ENCODE measurements around the gene CENPB. TPM values are rescaled to one million over a fixed set of nuclear protein-coding genes. Genes with fewer than 3 reads are reported as not detected.

The CENPB gene
- polyA plus RNA-seq, 1 of the 3 experiments (the other 2 are of a cell fraction), result 41.2 TPM

GRCh38 chr20:3782597-3782996 lies 3.9 kb downstream of the CENPB start:
- no peak for TF ChIP-seq MAX (IDR thresholded peaks at IDR 0.05; ENCODE audit: low read depth)
- TF ChIP-seq USF2 (IDR thresholded peaks at IDR 0.05; ENCODE audit: borderline replicate concordance, low read depth, low read length), result no peak
- no peak for TF ChIP-seq IRF3 (IDR thresholded peaks at IDR 0.05; ENCODE audit: low read depth, low read length)
- no peak for TF ChIP-seq REST (IDR thresholded peaks at IDR 0.05; ENCODE audit: low read depth, low read length)
- no peak for TF ChIP-seq JUND (IDR thresholded peaks at IDR 0.05)
- no peak for TF ChIP-seq RFX5 (IDR thresholded peaks at IDR 0.05; ENCODE audit: low read length)
- no peak for TF ChIP-seq NFIC (IDR thresholded peaks at IDR 0.05; ENCODE audit: borderline replicate concordance)
- TF ChIP-seq RCOR1 (IDR thresholded peaks at IDR 0.05; ENCODE audit: low read length), result no peak
- TF ChIP-seq MXI1 (IDR thresholded peaks at IDR 0.05; ENCODE audit: low read depth, low read length), result no peak
- no peak for TF ChIP-seq TEAD4 (IDR thresholded peaks at IDR 0.05; ENCODE audit: borderline replicate concordance, insufficient read depth)
- Histone ChIP-seq H3K36me3 (replicated peaks in 1 of 2; ENCODE audit: control insufficient read depth in 1 of 2, insufficient read depth in 2 of 2, low read length in 1 of 2) (peaks cover 7 to 9% of the 10 kb centered on the region in 2 experiments), H3K9me2 (no peaks in the 10 kb centered on the region), H3K79me2 (ENCODE audit: insufficient read depth) (peaks cover 40% of the 10 kb centered on the region), H3K9me3 (no peaks in the 10 kb centered on the region), H3K4me3 (ENCODE audit: low read depth in 2 of 2, low read length in 1 of 2) (no peak overlapping the region), H3K9ac (no peak overlapping the region), H3K4me1 (ENCODE audit: control insufficient read depth in 1 of 2, insufficient read depth in 2 of 2, low read depth in 1 of 2, low read length in 1 of 2) (peaks cover 27 to 38% of the 10 kb centered on the region in 2 experiments; a peak in 3 of 4 replicates), H3K4me2 (no peak overlapping the region), H3F3A (replicated peaks; ENCODE audit: insufficient read depth) (peaks cover 15% of the 10 kb centered on the region), H2AFZ (ENCODE audit: low read depth) (no peak overlapping the region), H3K27ac (ENCODE audit: low read depth in 2 of 2, low read length in 1 of 2) (no peak overlapping the region), H4K20me1 (ENCODE audit: insufficient read depth) (peaks cover 45% of the 10 kb centered on the region), H3K27me3 (ENCODE audit: insufficient read depth) (no peaks in the 10 kb centered on the region)
- ChIA-PET POLR2A (interaction anchor here (0.6 kb wide), 1 partner anchor 13 kb away, joined by 3 read pairs; the partner anchor contains the start of gene CDC25B), CTCF (interaction anchor here (1.1 to 3.1 kb wide), 3 partner anchors 13 to 59 kb away, joined by 3 to 14 read pairs (median 9); partner anchors contain the start of gene CDC25B)
- DNase-seq, result no peak
- WGBS (ENCODE audit: low lambda C conversion rate), result 94% methylated on average over 6 of the region's 6 CpGs
